ENCODE data around the gene BNC1.

DNA sequence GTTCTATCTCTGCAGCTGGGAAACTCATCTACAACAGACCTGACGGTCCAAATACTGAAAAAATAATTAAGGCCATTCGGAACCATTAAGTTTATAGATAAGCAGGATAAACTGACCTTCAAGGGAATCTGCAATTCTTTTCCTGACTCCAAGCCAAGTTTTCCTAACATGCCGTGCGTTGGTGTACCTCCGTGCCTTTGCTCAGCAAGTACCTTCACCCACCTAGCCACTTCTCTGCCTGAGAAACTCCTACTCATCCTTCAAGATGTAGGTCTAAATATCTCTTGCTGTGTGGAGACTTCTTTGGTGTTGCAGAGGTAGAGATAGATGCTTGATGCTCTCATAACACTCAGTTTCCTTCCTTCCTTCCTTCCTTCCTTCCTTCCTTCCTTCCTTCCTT, 24.2 kb upstream of the BNC1 start:
- TF ChIP-seq, protein P1, sequence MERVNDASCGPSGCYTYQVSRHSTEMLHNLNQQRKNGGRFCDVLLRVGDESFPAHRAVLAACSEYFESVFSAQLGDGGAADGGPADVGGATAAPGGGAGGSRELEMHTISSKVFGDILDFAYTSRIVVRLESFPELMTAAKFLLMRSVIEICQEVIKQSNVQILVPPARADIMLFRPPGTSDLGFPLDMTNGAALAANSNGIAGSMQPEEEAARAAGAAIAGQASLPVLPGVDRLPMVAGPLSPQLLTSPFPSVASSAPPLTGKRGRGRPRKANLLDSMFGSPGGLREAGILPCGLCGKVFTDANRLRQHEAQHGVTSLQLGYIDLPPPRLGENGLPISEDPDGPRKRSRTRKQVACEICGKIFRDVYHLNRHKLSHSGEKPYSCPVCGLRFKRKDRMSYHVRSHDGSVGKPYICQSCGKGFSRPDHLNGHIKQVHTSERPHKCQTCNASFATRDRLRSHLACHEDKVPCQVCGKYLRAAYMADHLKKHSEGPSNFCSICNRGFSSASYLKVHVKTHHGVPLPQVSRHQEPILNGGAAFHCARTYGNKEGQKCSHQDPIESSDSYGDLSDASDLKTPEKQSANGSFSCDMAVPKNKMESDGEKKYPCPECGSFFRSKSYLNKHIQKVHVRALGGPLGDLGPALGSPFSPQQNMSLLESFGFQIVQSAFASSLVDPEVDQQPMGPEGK (CRISPR knock-in tag; IDR thresholded peaks at IDR 0.05; ENCODE audit: borderline replicate concordance): no peak
- TF ChIP-seq ZFP30 (CRISPR knock-in tag; IDR thresholded peaks at IDR 0.05) (no peak), CSDC2 (CRISPR knock-in tag; IDR thresholded peaks at IDR 0.05) (no peak), TCF4 (CRISPR knock-in tag; IDR thresholded peaks at IDR 0.05; ENCODE audit: borderline replicate concordance) (no peak), ZFP3 (CRISPR knock-in tag; IDR thresholded peaks at IDR 0.05) (no peak), BACH2 (CRISPR knock-in tag; IDR thresholded peaks at IDR 0.05; ENCODE audit: borderline replicate concordance) (no peak), ZC3H10 (CRISPR knock-in tag; IDR thresholded peaks at IDR 0.05) (no peak), OSR1 (CRISPR knock-in tag; IDR thresholded peaks at IDR 0.05) (no peak), ISL1 (CRISPR knock-in tag; IDR thresholded peaks at IDR 0.05) (no peak), ZNF8 (CRISPR knock-in tag; IDR thresholded peaks at IDR 0.05) (no peak), GLIS3 (CRISPR knock-in tag; IDR thresholded peaks at IDR 0.05) (no peak), TOX (CRISPR knock-in tag; IDR thresholded peaks at IDR 0.05; ENCODE audit: borderline replicate concordance) (no peak), PPARA (CRISPR knock-in tag; IDR thresholded peaks at IDR 0.05; ENCODE audit: borderline replicate concordance) (no peak)
- TF ChIP-seq, protein P2, sequence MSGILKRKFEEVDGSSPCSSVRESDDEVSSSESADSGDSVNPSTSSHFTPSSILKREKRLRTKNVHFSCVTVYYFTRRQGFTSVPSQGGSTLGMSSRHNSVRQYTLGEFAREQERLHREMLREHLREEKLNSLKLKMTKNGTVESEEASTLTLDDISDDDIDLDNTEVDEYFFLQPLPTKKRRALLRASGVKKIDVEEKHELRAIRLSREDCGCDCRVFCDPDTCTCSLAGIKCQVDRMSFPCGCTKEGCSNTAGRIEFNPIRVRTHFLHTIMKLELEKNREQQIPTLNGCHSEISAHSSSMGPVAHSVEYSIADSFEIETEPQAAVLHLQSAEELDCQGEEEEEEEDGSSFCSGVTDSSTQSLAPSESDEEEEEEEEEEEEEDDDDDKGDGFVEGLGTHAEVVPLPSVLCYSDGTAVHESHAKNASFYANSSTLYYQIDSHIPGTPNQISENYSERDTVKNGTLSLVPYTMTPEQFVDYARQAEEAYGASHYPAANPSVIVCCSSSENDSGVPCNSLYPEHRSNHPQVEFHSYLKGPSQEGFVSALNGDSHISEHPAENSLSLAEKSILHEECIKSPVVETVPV (CRISPR knock-in tag; IDR thresholded peaks at IDR 0.05): no peak

Measured in SK-N-SH treated with all-trans-retinoic acid at 6 μM for 48 hours (cell line).